GM12892 (cell line): ENCODE measurements around the gene SHC3.

Experiments used
- POLR2A ChIP-seq: IDR thresholded peaks from 2 replicates; pipeline ENCODE4 v1.6.1; 2011; ENCODE audit warnings: low read depth, low read length, control low read depth
- POLR2AphosphoS5 ChIP-seq: IDR thresholded peaks from 2 replicates; pipeline ENCODE4 v1.6.1; 2011; ENCODE audit warnings: low read depth, low read length, control low read depth
- TAF1 ChIP-seq: IDR thresholded peaks from 2 replicates; pipeline ENCODE4 v1.6.1; 2011; ENCODE audit warnings: low read depth, mild to moderate bottlenecking, control low read depth, low read length, borderline replicate concordance

DNA sequence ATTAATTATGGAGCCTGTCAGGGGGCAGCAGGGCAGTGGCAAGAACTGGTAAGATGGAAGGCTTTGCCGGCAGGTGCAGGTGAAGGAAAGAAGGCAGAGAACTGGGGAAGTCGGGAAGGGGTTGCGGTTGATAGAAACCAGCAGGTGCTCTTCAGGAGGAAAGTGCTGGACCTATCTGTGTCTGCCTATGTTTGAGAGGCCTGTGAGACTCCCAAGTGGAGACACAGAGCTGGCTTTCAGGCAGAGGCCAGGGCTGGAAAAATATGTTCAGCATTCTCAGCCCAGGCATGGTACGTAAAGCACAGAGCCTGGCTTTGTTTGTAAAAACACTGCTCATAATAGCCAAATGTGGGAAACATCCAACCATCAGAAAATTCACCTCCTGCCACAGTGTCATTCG, 117.8 kb downstream of the SHC3 start:
- TF ChIP-seq TAF1 (no peak), POLR2A (no peak), POLR2AphosphoS5 (no peak)
